IPS-18a (cell line): ENCODE data around the gene SLC6A18.

Source experiments
- H3K27ac ChIP-seq: one replicate; pipeline ENCODE4 v1.5.1; 2013; ENCODE audit warnings: low read length
- H3K27me3 ChIP-seq: one replicate; pipeline ENCODE4 v1.6.1; 2013; ENCODE audit warnings: mild to moderate bottlenecking, low read length; ENCODE audit not compliant: control insufficient read depth, insufficient read depth
- H3K36me3 ChIP-seq: one replicate; pipeline ENCODE4 v1.6.1; 2013; ENCODE audit warnings: low read depth, low read length; ENCODE audit not compliant: control insufficient read depth
- H3K4me1 ChIP-seq: one replicate; pipeline ENCODE4 v1.6.1; 2013; ENCODE audit warnings: low read depth, low read length; ENCODE audit not compliant: control insufficient read depth
- H3K4me3 ChIP-seq: one replicate; pipeline ENCODE4 v1.5.1; 2013; ENCODE audit warnings: low read length
- H3K9ac ChIP-seq: one replicate; pipeline ENCODE4 v1.6.1; 2013; ENCODE audit warnings: mild to moderate bottlenecking, low read length, moderate library complexity
- H3K9me3 ChIP-seq: one replicate; pipeline ENCODE4 v1.6.1; 2013; ENCODE audit warnings: low read depth, low read length; ENCODE audit not compliant: control insufficient read depth

SLC6A18 gene

DNA sequence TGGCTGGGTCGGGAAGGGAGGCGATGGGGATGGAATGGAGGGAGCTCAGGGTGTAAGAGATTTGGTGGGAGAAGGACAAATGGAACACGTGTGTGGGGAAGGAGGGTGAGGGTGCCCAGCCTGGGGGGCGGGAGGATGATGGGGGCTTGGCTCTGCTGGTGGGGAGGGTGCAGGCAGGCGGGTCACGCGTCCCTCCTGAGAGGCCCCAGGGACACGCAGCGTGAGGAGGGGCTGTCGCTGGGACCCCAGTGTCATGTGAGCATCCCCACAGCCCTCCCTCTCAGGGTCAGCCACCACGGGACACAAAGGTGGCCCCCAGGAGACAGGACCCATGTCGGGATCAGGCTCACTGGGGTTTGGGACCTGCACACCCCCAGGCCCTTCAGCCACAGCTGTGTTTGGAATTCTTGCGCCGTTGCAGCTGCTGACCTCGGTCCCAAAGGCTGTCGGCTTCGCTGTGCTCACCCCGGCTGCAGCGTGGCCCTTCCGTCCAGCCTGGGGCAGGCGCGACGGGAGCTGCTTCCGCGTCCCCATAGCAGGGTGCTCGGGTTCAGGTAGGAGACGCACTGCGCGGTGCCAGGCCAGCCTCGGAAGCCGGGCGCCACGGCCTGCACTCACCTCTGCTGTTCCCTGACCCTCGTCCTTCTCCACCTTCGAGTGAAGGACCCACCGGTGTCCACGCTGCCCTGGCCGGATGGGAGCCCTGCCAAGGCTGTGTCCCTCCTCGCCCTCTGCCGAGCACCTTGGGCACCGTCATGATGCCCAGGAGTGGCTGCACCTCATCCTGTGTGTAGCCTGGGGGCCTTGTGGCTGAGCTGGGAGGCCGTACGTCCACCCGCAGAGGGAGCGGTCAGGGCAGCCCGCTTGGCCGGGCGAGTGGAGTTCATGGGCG is 18.4 kb upstream of the SLC6A18 start:
- H3K27me3 ChIP-seq, result no peaks in the 10 kb centered on the region
- no peak overlapping the region for H3K27ac ChIP-seq
- H3K36me3 ChIP-seq, result no peaks in the 10 kb centered on the region
- no peaks in the 10 kb centered on the region for H3K9me3 ChIP-seq
- H3K4me3 ChIP-seq, result no peak overlapping the region
- H3K9ac ChIP-seq, result no peak overlapping the region
- peaks cover 7% of the 10 kb centered on the region for H3K4me1 ChIP-seq

DNA sequence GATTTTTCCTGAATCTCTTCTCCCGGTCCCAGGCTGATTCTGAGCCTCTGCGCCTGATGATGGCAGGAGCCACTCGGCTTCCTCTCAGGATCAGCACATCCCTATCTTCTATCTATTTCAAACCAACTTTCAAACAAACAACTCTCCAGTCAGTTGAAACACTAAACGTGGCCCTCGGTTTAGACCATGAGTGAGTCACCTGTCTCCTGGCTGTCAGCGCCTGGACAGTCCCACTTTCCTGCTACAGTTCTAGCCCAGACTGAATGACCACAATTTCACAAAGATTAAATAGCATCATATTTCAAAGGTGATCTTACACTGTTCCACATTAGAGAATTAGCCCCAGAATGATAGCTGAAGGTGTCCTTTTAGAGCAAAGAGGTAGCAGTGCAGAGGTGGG is 17.6 kb upstream of the SLC6A18 start:
- Histone ChIP-seq H3K4me3 (no peak overlapping the region), H3K27me3 (no peaks in the 10 kb centered on the region), H3K9ac (no peak overlapping the region), H3K9me3 (no peaks in the 10 kb centered on the region), H3K4me1 (peaks cover 7% of the 10 kb centered on the region), H3K36me3 (no peaks in the 10 kb centered on the region), H3K27ac (no peak overlapping the region)

DNA sequence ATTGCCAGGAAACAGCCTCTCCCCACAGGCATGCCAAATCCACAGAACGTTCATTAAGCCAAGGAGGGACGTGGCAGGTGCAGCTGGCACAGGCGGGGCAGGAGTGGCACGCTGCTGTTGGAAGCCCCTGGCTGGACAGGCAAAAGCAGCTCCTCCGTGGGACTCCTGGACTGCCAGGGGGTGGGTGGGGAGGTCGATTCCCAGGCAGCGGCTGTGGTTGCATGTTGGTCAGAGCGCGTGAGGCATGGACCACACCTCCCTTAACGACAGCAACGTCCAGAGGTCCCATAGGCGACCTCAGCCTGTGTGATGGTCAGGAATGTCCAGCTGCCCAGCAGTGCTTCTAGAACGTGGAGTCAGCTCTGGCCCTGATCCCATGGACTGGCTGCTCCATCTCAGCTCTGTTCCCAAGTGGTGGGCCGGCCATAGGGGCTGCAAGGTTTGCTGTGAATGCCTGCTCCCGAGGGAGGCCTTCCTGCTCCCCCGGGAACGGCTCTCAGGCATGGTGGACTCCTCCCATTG is 16.9 kb upstream of the SLC6A18 start:
- H3K36me3 ChIP-seq, result no peaks in the 10 kb centered on the region
- no peaks in the 10 kb centered on the region for H3K27me3 ChIP-seq
- no peak overlapping the region for H3K4me3 ChIP-seq
- no peaks in the 10 kb centered on the region for H3K9me3 ChIP-seq
- no peak overlapping the region for H3K9ac ChIP-seq
- peaks cover 7% of the 10 kb centered on the region for H3K4me1 ChIP-seq
- H3K27ac ChIP-seq, result no peak overlapping the region

DNA sequence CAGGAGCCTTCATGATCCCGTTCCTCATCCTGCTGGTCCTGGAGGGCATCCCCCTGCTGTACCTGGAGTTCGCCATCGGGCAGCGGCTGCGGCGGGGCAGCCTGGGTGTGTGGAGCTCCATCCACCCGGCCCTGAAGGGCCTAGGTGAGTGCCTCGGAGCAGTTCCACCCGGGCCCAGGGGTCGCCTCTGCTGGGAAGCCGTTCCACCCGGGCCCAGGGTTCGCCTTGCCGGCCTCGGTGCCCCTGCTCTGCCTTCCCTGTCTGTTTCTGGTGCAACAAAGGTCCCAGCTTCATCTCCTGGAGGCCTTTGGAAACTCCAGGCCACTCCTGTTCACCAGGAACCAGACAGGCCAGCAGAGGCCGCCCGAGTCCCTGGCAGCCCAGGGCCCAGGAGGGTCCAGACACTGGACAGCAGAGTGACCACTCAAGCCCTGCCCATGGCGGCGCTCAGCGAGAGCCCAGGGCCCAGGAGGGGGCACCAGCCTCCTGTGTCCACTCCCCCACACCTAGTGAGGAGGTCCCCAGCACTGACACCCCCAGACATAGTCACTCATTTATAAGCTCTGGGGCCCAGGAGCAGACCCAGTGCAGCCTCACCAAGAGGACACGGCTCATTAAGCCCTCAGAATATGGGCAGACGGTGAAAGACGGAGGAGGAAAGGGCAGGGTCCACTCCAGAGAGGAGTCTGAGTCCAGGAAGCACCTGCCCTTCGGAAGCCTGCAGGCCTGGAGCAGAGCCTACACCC is 16.3 kb upstream of the SLC6A18 start:
- Histone ChIP-seq H3K4me3 (no peak overlapping the region), H3K9me3 (no peaks in the 10 kb centered on the region), H3K4me1 (peaks cover 7% of the 10 kb centered on the region), H3K27ac (no peak overlapping the region), H3K27me3 (no peaks in the 10 kb centered on the region), H3K36me3 (no peaks in the 10 kb centered on the region), H3K9ac (no peak overlapping the region)

DNA sequence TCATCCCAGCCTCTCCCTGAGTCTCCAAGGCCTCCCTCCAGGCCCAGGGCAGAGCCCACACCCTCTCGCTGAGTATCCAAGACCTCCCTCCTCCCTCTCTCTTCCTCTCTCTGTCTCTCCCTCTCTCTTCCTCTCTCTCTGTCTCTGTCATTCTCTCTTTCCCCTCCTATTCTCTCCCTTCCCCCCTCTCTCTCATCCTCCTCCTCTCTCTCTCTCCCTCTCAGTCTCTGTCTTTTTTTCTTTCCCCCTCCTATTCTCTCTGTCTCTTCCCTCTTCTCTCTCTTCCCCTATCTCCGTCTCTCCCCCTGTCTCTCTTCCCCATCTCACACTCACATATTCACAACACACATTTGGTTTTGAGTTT is 15.7 kb upstream of the SLC6A18 start:
- Histone ChIP-seq H3K36me3 (no peaks in the 10 kb centered on the region), H3K9ac (no peak overlapping the region), H3K27me3 (no peaks in the 10 kb centered on the region), H3K4me3 (no peak overlapping the region), H3K27ac (no peak overlapping the region), H3K4me1 (peaks cover 7% of the 10 kb centered on the region), H3K9me3 (no peaks in the 10 kb centered on the region)

DNA sequence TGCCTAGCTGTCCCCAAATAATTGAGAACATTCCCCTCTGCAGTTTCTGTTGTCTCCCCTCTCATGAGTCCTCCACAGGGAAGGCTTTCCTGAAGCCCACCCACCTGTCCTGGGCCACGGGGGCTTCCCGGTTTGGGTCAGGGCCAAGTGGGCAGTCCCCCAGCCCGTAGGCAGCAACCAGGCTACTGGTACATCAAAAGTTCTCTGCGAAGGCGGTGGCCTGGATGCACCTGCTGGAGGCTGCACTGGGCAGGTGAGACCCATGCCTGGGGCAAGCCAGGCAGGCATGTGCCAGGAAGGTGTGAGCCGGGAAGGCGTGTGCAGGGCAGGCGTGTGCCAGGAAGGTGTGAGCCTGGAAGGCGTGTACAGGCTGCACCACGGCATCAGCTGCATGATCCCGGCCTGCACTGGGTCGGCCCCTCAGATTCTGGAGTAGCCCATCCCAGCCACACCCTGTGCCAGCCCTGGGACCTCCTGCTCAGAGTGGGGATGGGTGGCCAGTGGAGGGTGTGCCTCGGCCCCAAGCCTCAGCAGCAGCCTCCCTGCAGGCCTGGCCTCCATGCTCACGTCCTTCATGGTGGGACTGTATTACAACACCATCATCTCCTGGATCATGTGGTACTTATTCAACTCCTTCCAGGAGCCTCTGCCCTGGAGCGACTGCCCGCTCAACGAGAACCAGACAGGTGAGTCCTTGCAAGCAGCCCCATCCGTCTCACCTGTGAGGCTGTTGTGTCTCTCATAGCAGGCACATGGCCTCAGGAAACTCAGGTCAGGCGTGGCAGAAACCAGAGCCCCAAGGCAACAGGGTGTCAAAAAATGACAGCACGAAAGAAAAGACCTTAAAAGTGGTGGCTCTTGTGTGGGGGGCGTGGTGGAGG is 15.0 kb upstream of the SLC6A18 start:
- Histone ChIP-seq H3K9me3 (no peaks in the 10 kb centered on the region), H3K27me3 (no peaks in the 10 kb centered on the region), H3K36me3 (no peaks in the 10 kb centered on the region), H3K4me1 (peaks cover 3% of the 10 kb centered on the region), H3K9ac (no peak overlapping the region), H3K4me3 (no peak overlapping the region), H3K27ac (no peak overlapping the region)

DNA sequence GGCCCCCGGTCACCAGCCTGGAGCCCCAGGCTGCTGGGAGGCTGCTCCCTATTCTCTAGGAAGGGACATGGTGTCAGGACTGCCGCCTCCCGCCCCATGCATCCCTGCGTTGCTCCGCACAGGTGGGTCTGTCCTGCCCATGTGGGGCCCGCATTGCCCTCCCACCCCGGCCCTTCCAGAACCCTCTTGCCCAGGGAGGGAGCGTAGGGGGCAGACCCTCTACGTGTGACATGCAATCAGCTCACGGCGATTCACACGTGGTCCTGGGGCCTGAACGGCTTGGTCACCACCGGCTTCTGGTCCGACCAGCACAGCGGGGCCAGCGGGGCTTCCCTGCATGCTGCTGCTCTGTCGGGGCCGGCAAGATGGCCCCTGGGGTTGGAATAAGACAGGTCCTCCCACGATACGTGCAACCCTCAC is 14.3 kb upstream of the SLC6A18 start:
- H3K9me3 ChIP-seq, result no peaks in the 10 kb centered on the region
- H3K36me3 ChIP-seq, result no peaks in the 10 kb centered on the region
- no peak overlapping the region for H3K27ac ChIP-seq
- H3K9ac ChIP-seq, result no peak overlapping the region
- no peaks in the 10 kb centered on the region for H3K27me3 ChIP-seq
- no peaks in the 10 kb centered on the region for H3K4me1 ChIP-seq
- no peak overlapping the region for H3K4me3 ChIP-seq

DNA sequence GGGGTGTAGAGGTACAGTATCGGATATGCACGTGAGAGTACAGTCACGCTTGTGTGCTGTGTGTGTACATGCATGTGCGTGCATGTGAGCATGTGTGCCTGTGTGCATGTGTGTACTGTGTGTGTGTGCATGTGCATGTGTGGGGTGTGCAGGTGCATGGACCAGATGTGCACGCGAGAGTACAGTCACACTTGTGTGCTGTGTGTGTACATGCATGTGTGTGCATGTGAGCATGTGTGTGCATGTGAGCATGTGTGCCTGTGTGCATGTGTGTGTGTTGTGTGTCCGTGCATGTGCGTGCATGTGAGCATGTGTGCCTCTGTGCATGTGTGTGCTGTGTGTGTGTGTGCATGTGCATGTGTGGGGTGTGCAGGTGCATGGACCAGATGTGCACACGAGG is 13.5 kb upstream of the SLC6A18 start:
- H3K27ac ChIP-seq, result no peak overlapping the region
- H3K9ac ChIP-seq, result no peak overlapping the region
- H3K4me3 ChIP-seq, result no peak overlapping the region
- H3K4me1 ChIP-seq, result no peaks in the 10 kb centered on the region
- no peaks in the 10 kb centered on the region for H3K36me3 ChIP-seq
- H3K9me3 ChIP-seq, result no peaks in the 10 kb centered on the region
- no peaks in the 10 kb centered on the region for H3K27me3 ChIP-seq

DNA sequence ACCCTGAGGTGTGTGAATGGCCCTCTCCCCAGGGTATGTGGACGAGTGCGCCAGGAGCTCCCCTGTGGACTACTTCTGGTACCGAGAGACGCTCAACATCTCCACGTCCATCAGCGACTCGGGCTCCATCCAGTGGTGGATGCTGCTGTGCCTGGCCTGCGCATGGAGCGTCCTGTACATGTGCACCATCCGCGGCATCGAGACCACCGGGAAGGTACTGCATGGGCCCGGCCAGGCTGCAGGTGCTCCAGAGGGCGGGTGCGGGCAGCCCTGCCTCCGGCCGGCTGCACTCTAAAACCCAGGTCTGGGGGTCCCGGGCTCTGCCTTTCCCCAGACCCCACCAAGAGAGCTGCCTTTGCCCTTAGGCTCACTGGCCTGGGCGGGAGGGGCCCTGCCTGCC is 12.9 kb upstream of the SLC6A18 start:
- H3K4me3 ChIP-seq, result no peak overlapping the region
- H3K9me3 ChIP-seq, result no peaks in the 10 kb centered on the region
- H3K36me3 ChIP-seq, result no peaks in the 10 kb centered on the region
- no peak overlapping the region for H3K27ac ChIP-seq
- no peaks in the 10 kb centered on the region for H3K4me1 ChIP-seq
- no peaks in the 10 kb centered on the region for H3K27me3 ChIP-seq
- H3K9ac ChIP-seq, result no peak overlapping the region

DNA sequence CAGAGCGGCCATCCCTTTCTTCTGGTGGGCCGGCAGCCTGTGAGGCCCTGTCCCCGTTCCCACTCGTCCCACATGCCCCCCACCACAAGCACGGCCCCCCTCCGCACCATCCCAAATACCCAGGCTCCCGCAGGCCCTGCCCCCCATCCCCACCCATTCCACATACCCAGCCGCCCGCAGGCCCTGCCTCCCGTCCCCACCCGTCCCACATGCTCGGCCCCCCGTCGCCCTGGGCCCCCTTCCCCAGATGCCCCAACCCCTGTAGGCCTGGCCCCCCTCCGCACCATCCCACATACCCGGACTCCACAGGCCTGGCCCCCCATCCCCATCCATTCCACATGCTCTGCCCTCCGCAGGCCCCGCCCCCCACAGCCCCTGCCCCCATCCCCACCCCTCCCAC is 12.3 kb upstream of the SLC6A18 start:
- Histone ChIP-seq H3K9ac (no peak overlapping the region), H3K9me3 (no peaks in the 10 kb centered on the region), H3K36me3 (no peaks in the 10 kb centered on the region), H3K4me1 (no peaks in the 10 kb centered on the region), H3K27me3 (no peaks in the 10 kb centered on the region), H3K27ac (no peak overlapping the region), H3K4me3 (no peak overlapping the region)

DNA sequence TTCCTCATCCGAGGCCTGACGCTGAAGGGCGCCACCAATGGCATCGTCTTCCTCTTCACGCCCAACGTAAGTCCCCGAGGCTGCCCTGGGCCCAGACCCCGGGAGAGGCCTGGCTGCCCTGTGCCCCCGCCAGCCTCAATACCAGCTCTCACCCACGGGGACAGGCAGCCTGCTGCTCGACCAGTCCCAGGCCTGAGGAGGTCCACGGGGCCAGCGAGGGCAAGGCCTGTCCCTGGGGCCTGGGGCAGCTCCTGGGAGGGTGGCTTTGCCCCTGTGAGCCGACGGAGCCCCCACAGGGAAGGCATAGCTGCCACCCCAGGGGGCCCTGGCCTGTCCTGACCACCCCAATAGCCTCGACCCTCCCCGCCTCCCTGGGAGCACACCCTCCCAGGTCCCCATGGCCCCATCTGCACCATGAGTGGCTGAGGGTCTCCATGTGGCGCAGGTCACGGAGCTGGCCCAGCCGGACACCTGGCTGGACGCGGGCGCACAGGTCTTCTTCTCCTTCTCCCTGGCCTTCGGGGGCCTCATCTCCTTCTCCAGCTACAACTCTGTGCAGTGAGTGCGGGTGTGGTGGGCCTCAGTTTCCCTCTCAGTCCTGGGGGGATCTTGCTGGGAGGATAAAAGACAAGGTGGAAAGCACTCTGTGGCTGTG is 11.5 kb upstream of the SLC6A18 start:
- H3K4me3 ChIP-seq, result no peak overlapping the region
- H3K9ac ChIP-seq, result no peak overlapping the region
- H3K27ac ChIP-seq, result no peak overlapping the region
- no peaks in the 10 kb centered on the region for H3K36me3 ChIP-seq
- no peaks in the 10 kb centered on the region for H3K4me1 ChIP-seq
- H3K9me3 ChIP-seq, result no peaks in the 10 kb centered on the region
- H3K27me3 ChIP-seq, result no peaks in the 10 kb centered on the region
